GM18951 (cell line): ENCODE results near the gene ME3.

ENCODE experiments used
- POLR2A ChIP-seq: IDR thresholded peaks from 4 replicates; pipeline ENCODE4 v1.6.1; 2011; ENCODE audit warnings: mild to moderate bottlenecking; ENCODE audit not compliant: insufficient read length, insufficient read depth; ENCODE audit errors: extremely low read depth
- in situ Hi-C: fragments of 300-500 bp; cut with MboI; formaldehyde crosslinking; loops from one replicate; pipeline ENCODE4 v1.12.0; 2022; ENCODE audit warnings: low sequenced_read_pairs, mixed read lengths, inconsistent platforms; ENCODE audit not compliant: unreplicated experiment

ME3 gene

DNA sequence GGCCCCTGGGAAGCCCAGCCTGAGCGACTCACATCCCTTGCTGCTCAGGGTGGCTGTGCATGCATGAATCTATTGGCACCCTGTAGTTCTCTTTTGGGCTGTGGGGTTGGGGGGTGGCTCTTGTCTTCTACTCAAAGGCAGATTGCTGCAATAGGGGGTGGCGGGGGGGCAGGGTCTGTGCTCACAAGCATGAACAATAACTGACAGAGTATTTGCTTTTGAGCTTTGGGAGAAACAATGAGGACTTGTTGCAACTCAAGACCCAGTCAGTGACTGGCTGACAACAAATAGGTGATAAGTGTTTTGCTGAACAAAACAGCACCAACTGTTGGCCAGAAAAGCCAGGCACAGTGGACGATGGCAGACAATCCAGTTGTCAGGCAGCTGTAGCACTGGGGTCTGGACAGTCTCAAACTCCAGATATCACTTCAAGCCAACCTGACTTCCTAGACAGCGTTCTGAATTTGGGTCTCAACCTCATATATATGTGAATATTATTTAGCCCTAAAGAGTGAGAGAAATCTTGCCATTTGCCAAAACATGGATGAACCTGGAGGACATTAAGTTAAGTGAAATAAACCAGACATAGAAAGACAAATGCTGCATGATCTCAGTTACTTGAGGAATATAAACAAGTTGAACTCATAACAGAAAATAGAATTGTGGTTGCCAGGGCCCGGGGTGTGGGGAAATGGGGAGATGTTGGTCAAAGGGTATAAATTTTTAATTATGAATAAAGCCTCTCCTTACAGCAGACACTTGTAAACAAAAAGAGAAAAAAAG, 61.7 kb downstream of the ME3 start:
- TF ChIP-seq POLR2A: no peak
- in situ Hi-C loops: no loop called here

DNA sequence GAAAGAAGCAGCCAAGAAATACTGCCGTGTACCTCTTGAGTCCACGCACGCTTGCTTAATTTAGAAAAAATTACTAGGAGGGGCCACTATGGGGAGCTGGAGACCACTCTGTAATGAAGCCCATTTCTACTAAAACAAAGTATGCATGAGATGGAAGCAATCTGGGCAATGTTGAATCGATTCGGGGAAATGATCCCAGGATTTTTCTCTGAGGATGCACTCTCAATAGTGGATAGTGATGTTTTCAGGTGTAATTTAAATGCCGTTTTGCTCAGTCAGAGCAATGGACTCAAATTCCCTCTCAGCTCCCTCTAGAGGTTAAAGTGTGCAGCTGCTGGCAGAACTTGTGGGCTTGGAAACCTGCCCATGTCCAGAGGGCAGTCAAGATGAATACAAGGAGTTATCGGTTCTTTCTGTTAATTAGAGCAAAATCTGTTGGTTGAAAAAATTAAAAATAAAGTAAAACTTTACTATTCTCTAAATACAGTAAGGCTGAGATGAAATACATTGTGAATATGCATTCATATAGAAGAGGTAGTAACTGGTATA, 64.1 kb downstream of the ME3 start:
- no peak for TF ChIP-seq POLR2A
- in situ Hi-C loops: no loop called here

DNA sequence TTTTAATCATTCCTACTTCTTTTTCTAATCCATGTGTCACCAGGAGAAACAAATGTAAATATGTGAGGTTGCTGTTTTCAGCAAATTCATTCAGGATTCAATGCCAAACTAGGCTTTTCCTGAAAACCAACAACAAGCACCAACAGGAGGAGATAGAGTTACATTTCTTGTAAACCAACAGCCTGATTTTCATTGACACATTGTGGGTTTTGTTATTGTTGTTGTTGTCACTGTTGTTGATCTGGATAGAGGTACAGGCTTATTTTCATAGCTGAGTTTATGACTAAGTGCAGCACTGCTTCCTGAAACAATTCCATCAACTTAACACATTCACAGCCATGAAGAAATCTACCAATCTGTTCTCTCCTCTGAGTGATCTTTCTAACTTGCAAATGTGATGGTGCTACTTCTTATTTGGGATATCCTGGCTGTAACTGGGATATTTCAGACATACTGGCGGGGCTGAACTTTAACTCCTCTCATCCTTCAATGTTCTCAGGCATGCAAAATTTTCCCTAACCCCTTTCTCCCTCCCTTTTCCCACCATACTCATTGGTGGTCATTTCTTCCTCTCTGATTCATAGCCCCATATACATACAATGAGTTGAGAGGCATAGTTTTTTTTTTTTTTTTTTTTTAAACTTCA, 65.5 kb downstream of the ME3 start:
- no peak for TF ChIP-seq POLR2A
- in situ Hi-C loops: no loop called here

DNA sequence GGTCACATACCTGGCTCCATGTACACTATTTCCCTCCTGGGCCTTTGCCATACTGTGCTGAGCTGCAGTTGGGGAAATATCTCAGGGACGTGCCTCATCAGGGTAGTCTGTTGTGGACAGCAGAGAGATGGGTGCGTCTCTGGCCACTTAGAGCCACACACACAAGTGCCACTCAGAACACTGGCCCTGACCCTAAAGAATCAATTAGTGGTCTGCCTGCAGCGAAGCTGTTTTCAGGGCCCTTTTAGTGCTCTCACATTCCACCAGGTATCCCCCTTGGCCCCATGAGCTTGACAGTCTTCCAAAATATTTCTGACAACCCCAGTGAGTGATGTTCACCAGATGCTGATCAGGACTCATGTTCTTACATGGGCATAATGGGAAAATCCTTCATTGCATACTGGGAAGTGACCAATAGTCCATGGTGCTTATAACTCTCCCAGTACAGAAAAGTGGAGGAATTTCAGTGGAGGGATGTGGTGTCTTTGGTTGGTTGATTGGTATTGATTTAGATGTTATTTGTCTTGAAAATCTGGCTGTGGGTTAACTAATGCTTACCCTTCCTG, 66.1 kb downstream of the ME3 start:
- no peak for TF ChIP-seq POLR2A
- in situ Hi-C loops: no loop called here

DNA sequence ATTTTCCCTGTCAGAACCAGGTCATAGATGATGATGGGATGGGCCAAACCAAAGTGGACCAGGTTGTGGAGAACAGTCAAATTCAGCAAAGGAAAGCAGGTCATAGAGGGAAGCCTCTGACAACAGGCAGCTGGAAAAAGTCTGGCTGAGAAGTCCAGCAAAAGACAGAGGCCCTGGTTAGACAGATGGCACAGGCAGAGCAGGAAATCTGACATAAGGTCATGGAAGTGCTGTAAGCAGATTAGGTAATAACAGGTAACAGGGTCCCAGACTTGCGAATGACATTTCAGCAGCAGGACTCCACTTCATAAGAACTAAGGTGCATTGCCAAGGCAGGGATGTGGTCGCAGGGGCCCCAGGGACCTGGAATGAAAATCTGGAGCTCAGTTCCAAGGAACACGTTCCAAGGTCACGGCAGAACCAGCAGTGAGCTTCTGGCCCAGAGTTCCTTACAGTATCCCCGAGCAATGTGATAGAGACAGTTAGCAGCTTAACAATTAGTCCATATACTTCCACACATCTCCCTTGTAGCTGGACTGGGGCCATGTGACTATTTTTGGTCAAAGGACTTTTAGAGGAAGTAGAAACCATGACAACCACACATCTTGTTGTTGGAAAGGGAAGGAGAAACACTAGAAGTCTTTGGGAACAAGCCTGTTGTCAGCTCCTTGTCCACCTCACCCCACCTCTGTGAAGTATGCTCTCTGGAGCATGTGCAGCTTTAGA, 75.4 kb downstream of the ME3 start:
- in situ Hi-C loops: no loop called here
- no peak for TF ChIP-seq POLR2A

DNA sequence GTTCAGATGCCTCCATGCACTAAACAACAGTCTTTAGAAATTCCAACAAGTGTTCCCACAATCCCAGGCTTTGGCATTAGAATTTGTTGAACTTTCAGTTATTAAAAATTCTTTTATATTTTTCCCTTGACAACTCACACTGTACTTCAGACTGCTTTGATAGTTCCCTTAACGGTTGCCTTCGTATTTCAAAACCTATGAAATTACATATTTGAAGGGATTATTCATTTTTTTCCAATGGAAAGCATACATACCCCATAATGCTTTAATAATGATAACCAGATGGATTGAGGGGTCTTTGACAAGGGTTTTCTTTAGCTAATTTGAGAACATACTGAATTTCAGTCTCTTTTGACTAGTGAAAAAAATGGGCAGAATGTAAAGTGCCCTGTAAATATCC, 76.5 kb downstream of the ME3 start:
- in situ Hi-C loops: no loop called here

DNA sequence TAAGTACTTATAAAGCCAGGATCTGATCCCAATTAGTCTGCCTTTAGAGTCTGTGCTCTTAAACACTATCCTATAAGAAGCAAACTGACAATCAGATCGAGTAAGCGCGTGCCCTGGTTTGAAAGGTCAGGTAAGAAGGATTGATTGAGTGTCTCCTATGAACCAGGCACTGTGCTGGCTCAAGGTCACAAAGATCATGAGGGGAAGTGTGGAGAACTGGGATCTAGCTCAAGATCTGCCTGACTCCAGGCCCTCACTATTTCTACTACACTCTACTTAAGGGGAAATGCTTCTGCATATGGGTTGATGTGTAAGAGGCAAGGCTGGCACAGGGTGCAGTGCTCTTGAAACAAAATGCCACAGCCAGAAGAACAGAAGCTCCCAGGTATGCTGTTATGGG, 77.0 kb downstream of the ME3 start:
- in situ Hi-C loops: no loop called here
- no peak for TF ChIP-seq POLR2A

More for the DNA sequence above, 76.5 kb downstream of the ME3 start:
- TF ChIP-seq POLR2A: no peak

DNA sequence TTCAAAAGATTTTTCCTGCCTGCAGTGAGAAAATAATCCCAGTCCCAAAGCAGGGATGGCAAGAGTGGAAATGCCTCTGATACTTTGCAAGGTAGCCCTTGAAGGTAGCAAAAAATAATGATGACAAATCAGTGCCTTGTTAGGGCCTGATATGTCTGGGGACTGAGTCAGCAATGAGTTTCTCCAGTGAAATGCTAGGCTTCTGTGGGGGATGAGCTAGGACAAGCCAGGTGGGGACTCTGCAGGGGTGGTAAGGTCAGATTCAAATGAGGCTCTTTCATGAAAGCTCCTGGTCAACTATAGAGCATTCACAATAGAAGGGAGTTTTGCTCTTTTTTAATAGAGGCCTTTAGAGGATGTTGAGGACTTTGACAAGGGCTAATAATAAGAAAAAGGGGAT, 77.7 kb downstream of the ME3 start:
- TF ChIP-seq POLR2A: no peak
- in situ Hi-C loops: no loop called here

DNA sequence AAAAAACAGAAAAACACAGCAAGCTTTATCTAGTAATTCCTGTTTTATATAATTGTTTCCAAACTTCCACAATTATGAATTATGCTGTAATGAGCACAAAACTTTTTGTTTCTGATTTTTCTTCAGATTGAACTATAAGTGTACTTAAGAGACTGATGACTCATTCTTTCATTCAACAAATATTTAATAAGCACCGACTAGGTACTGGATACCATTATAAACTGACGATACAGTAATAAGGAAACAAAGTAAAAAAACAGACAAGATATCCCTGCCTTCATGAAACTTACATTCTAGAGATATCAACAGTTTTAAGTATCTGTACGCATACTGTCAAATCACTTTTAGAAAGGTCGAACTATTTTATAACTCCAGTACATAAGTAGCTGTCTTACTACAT, 78.6 kb downstream of the ME3 start:
- in situ Hi-C loops: no loop called here
- no peak for TF ChIP-seq POLR2A

DNA sequence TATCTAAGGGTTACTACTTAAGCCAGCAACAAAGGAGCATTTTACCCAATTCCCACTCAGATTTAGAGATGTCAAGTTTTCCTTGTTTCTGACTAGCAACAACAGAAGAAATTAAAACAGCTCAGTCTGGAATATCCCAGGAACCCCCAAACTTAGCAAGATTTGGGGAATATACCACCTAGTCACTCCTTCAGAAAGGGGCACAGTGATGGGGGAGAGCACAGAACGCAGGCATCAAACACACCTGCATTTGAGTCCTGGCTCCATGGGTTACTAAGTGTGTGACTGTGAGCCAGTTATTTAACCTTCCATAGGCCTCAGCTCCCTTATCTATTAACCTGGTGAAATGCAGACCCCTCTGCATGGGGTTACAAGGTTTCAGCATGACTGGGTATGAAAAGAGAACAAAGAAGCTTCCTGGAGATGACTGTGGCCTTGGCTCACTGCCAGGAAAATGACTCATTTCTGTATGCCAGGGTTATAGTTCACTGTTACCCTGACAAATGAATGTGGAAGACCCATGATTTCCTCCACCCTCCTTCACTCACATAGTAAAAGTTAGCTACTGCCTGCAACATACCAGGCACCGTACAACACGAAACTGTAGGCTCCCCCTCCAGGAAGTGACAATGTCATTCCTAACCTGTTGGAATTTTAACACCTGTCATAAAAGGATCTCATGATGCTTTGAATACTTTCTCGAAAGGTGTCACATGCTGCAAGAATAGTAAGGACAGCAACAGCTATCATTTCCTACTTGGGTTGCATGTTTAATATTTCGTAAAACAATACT, 79.6 kb downstream of the ME3 start:
- no peak for TF ChIP-seq POLR2A
- in situ Hi-C loops: no loop called here

DNA sequence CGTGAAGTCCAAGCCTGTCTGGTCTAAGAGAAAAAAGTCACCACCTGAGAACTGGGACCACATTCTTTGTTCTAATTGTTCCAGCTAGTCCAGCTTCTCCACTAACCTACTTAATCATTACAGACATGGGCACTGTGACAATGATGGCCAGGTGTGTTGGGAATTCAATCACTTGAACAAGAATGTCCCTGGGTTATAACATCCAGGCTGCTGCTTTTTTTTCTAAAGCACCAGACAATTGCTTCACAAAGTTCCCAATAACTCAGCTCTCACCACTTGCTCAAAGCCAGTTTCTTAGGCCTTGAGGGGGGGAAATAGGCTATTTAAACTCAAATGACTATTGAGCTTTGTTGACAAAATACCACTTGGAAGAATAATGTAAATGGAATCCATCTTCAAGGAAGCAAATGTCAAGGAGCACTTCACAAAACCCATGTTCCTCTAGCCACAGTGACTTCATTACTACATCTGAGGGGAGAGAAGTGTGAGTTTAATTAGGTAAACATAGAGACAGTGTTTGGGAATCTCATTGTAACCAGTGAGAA, 80.3 kb downstream of the ME3 start:
- no peak for TF ChIP-seq POLR2A
- in situ Hi-C loops: no loop called here

DNA sequence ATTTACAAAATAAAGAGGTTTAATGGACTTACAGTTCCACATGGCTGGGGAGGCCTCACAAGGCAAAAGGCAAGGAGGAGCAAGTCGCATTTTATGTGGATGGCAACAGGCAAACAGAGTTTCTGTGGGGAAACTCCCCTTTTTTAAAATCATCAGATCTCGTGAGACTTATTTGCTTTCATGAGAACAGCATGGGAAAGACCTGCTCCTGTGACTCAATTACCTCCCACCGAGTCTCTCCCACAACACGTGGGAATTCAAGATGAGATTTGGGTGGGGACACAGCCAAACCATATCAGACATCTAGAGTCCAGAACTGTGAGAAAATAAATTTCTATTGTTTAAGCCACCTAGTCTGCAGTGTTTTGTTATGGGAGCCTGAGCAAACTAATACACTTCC, 80.8 kb downstream of the ME3 start:
- in situ Hi-C loops: no loop called here
- no peak for TF ChIP-seq POLR2A
